ENCODE results near the gene LEUTX. TPM values are rescaled to one million over a fixed set of nuclear protein-coding genes. Genes with fewer than 3 reads are reported as not detected.

The LEUTX gene
- total RNA-seq, 1 experiment from 2014 or later: not detected

DNA sequence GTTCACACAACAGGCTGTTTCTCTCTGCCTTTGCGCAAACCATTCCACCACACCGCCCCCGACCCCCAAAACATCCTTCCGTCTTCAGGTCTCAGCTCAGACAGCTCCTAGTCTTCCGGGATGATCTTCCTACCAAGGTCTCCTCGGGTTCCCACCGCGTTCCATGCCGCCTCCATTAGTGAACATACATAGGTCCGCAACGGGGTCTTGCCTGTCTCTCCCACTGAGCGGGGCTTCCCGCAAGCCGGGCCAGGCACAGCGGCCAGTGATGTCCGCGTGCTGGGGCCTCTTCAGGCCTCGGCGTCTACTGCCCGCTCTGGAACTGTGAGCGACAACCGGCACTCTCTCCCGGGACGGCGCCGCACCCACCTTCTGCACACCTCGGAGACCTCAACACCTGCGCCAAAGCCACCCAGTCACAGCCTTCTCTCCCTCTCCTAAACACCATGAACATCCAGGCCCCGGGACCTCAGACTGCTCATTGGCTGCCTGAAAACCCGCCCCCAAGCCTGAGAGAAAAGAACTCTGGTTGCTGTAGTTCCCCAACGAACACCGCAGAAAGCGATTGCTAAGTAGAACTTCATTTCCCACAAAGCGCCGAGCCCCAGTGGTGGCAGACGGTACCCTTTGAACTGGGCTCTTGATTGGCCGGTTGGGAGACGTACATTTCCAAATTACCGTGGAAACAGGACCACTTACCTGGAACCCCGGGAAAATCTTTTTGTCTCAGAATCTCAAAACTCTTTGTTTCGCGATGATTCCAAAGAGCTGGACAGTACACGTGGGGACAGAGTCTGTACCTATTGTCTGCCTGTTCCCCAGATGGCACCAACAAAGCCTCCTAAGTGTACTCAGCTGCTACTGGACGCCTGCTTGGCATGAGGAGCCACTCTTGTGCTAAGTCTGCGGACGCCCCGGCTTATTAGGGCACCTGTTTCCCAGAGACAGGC, 45.8 kb downstream of the LEUTX start:
- DNase-seq (ENCODE audit: low read depth): peak; percentile 85

GRCh38 chr19:39825093-39825463, 46.4 kb downstream of the LEUTX start:
- no peak for DNase-seq (ENCODE audit: low read depth)

GRCh38 chr19:39825531-39826076, 47.0 kb downstream of the LEUTX start:
- no peak for DNase-seq (ENCODE audit: low read depth)

DNA sequence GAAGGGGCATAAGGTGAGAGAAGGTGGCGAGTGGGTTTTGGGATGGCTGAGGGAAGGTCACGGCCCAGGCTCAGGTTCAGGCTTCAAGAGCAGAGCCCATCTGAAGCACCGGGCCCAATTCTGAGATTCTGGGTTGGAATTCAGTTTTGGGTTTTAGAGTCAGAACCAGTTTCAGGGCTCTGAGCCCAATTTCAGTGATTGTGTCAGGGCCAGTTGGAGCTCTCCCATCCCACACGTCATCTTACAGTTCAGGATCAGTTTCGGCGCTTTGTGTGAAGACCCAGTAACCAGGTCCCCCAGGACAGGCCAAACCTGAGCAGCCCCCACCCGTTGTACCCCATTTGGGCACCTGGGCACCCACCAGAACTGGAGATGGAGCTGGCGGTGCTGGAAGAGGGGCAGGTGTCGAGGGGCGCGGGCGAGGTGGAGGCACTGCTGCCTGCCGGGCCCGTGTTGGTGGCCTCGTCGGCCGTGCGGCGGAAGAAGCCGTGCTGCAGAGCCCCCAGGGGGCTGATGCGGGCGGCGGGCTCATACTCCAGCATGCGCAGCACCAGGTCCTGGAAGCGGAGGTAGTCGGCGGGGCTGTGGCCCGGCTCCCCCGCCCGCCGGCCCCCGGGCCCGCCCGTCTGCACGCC, 47.8 kb downstream of the LEUTX start:
- DNase-seq (ENCODE audit: low read depth): no peak

GRCh38 chr19:39827216-39827615, 48.6 kb downstream of the LEUTX start:
- no peak for DNase-seq (ENCODE audit: low read depth)

GRCh38 chr19:39828015-39828653, 49.5 kb downstream of the LEUTX start:
- DNase-seq (ENCODE audit: low read depth): no peak

DNA sequence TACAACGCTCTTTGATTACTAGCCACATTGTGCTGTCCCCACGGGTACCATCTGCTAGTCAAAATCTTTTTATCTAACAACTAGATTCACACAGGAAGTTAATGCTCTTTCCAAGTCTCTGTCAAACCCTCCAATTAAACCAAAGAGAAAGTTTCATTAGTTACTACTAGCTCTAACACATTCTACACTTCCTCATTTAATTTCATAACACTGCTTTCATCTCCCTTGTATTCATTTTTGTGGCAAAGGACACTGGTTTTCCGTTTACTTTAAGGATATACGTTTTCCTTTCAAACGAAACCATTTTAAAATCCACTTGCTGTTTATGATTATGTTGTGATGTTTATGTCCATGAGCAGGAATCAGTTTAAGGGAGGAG, 50.0 kb downstream of the LEUTX start:
- no peak for DNase-seq (ENCODE audit: low read depth)

DNA sequence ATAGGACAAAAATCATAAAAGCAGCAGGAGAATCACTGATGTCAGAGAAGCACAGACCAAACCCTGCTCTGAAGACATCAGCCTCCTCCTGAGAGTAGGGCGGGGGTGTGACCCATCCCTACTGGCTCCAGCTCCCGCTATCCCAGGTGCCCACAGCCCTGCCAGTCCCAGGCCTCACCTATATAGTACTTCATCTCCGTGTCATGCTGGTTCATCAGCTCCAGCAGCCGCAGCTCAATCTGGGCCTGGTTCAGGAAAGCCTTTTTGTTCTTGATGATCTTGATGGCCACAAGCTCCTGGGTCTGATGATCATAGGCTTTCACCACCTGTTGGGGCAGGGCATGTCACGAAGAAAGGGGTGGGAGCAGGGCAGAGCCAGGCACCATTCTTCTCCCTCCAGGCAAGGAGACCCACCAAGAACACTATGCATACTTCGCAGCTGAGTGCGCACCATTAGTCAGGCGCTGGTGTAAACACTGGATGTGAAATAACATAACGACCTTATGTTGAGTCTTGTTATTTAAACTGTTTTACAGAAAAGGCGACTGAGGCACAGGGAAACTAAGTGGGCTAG, 51.1 kb downstream of the LEUTX start:
- DNase-seq (ENCODE audit: low read depth): no peak

- DNase-seq (ENCODE audit: low read depth): no peak
Measured at GRCh38 chr19:39830406-39830805, 51.8 kb downstream of the LEUTX start.

DNA sequence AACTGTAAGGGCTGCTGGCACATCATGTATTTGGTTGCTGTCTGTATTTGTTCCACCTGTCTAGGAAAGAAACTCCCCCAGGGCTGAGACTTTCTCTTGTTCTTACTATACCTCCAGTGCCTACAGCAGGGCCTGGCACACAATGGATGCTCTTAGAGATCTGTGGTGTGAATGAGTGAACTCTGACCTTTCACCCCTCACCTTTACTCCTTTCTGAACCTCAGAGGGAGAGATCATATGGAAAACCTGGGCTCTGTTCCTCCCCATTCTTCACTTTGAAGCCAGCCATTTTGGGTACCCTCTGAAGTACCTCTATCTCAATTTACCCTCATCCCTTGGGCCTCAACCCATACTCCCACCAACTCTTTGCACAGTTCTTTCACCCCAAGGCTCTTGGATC, 52.2 kb downstream of the LEUTX start:
- DNase-seq (ENCODE audit: low read depth): no peak

DNA sequence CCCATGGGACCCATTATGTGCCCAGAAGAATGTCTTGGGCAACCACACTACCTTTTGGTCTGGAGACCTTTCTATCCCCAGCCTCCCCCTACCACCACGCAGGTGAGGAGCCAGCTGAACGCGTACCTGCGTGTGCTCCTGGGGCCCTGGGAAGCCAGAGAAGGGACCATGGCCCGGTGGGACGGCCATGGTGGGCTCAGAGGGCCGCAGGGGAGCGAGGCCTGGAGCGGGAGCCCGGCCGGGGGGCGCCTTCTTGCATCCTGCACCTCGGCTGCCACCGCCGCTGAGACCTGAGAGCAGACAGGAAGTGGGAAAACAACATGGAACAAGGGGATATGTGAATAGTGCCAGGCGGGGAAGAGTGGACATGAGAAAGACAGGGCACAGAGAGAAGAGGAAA, 53.0 kb downstream of the LEUTX start:
- no peak for DNase-seq (ENCODE audit: low read depth)

GRCh38 chr19:39832341-39833083, 53.9 kb downstream of the LEUTX start:
- DNase-seq (ENCODE audit: low read depth): peak; percentile 76

- DNase-seq (ENCODE audit: low read depth): no peak
Measured at GRCh38 chr19:39833160-39833463, 54.5 kb downstream of the LEUTX start.

GRCh38 chr19:39833464-39834286, 55.0 kb downstream of the LEUTX start, which contains the start of gene DYRK1B:
Gene DYRK1B, minus strand, starts transcription at chr19:39834162. Its CDS starts 2,295 bp downstream, at chr19:39831867.
- peak; percentile 27 for DNase-seq (ENCODE audit: low read depth)

DNA sequence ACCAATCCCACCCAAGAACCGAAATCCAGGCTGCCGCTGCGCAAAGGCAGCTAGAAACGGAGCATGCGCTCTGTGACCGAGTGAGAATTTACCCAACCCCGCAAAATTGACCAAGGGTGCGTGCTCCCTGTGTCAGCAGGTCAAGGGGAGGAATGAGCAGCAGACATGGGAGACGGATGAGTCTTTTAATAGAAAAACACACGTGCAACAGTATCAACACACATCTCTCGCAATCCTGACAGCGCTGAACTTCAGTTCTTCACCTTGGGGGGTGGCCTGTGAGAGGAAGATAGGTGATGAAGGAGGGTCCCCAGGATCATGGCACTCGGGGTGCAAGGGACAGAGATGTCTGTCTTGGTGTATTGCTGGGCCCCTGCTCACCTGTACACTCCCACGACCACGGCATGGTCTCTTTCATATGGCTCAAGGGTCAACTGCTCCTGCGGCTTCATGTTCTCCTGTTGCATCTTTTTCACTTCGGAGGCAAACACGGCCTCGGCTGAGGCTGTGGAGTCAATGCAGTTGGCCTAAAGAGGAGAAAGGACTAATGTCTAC, 55.7 kb downstream of the LEUTX start:
- no peak for DNase-seq (ENCODE audit: low read depth)

Other genes with a start within 250 kb of the LEUTX start
- gene EID2B, start 246.0 kb upstream of the LEUTX start, total RNA-seq (2014; rRNA removed): 3.0 and 4.8 TPM in 2 replicates
- gene EID2, start 238.7 kb upstream of the LEUTX start, total RNA-seq (2014; rRNA removed): 9.7 and 14.8 TPM in 2 replicates
- gene LGALS13, start 176.3 kb upstream of the LEUTX start, total RNA-seq (2014; rRNA removed): not detected in 2 replicates
- not detected in 2 replicates for gene LGALS16, start 122.9 kb upstream of the LEUTX start, total RNA-seq (2014; rRNA removed)
- not detected in 2 replicates for gene LGALS14, start 74.4 kb upstream of the LEUTX start, total RNA-seq (2014; rRNA removed)
- gene CLC, start 40.8 kb upstream of the LEUTX start, total RNA-seq (2014; rRNA removed): not detected in 2 replicates
- gene DYRK1B, start 55.3 kb downstream of the LEUTX start, total RNA-seq (2014; rRNA removed): 0.86 and 1.2 TPM in 2 replicates
- gene FBL, start 67.5 kb downstream of the LEUTX start, total RNA-seq (2014; rRNA removed): 68.2 and 80.9 TPM in 2 replicates
- gene FCGBP, start 155.8 kb downstream of the LEUTX start, total RNA-seq (2014; rRNA removed): 0.06 and 0.13 TPM in 2 replicates
- gene PSMC4, start 192.3 kb downstream of the LEUTX start, total RNA-seq (2014; rRNA removed): 177 and 182 TPM in 2 replicates
- 1.4 and 1.6 TPM in 2 replicates for gene ZNF546, start 218.2 kb downstream of the LEUTX start, total RNA-seq (2014; rRNA removed)

Measured in LHCN-M2 (cell line).